ENCODE results near the gene UBXN10.

DNA sequence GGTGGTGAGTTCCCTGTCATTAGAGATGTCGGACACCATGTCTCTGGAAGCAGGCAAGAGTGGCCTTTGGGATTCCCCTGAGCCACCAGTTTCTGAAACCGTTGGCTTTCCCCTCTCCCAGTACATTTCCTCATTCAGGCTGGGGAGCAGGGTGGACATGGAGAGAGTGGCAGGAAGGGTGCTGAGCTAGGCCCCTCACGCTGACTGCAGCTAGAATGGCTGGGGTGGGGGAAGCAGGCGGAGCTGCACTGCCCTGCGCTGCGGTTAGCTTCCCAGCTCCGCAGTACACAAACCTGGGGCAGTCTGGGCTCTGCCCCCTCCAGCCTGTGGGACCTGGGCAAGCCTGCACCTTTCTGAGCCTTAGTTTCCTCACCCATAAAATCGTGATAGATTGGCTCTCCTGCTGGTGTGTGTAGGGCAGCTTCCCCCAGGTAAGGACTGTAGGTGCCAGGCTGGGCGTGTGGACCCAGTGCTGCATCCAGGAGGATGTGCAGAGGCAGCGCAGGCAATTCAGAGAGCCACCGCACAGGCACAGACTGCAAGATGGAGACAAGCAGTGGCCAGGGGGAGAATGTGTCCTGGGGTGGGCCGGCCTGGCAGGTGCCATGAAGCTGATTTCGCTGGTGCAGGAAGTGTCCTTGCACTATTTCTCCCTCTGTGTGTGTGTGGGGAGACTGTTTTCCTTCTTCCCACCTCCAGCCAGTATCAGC is 43.7 kb upstream of the UBXN10 start:
- TF ChIP-seq POLR2A (IDR thresholded peaks at IDR 0.05): no peak
- TF ChIP-seq, protein P1, sequence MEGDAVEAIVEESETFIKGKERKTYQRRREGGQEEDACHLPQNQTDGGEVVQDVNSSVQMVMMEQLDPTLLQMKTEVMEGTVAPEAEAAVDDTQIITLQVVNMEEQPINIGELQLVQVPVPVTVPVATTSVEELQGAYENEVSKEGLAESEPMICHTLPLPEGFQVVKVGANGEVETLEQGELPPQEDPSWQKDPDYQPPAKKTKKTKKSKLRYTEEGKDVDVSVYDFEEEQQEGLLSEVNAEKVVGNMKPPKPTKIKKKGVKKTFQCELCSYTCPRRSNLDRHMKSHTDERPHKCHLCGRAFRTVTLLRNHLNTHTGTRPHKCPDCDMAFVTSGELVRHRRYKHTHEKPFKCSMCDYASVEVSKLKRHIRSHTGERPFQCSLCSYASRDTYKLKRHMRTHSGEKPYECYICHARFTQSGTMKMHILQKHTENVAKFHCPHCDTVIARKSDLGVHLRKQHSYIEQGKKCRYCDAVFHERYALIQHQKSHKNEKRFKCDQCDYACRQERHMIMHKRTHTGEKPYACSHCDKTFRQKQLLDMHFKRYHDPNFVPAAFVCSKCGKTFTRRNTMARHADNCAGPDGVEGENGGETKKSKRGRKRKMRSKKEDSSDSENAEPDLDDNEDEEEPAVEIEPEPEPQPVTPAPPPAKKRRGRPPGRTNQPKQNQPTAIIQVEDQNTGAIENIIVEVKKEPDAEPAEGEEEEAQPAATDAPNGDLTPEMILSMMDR (IDR thresholded peaks at IDR 0.05): no peak
